H9 (cell line): ENCODE results near the gene LYAR. TPM values are rescaled to one million over a fixed set of nuclear protein-coding genes. Genes with fewer than 3 reads are reported as not detected.

Experiments
- DNase-seq: peaks from one replicate; pipeline ENCODE4 v3.0.0-alpha.2; 2017
- H2AFZ ChIP-seq: one replicate; pipeline ENCODE4 v1.6.1; 2013; ENCODE audit warnings: mild to moderate bottlenecking, low read length, control low read depth, moderate library complexity
- H2AK5ac ChIP-seq: 2 replicates; pipeline ENCODE4 v1.6.1; 2013; ENCODE audit warnings: low read length, control low read depth, mixed read lengths; ENCODE audit not compliant: insufficient read length
- H2BK120ac ChIP-seq: one replicate; pipeline ENCODE4 v1.6.1; 2013; ENCODE audit warnings: low read depth, mild to moderate bottlenecking, low read length, control low read depth, inconsistent platforms; ENCODE audit not compliant: poor library complexity, severe bottlenecking
- H2BK12ac ChIP-seq: 2 replicates; pipeline ENCODE4 v1.6.1; 2013; ENCODE audit warnings: low read length, control low read depth, mixed read lengths, low read depth; ENCODE audit not compliant: insufficient read length
- H2BK15ac ChIP-seq: 2 replicates; pipeline ENCODE4 v1.6.1; 2013; ENCODE audit warnings: low read depth, low read length, control low read depth
- H2BK20ac ChIP-seq: one replicate; pipeline ENCODE4 v1.6.1; 2013; ENCODE audit warnings: low read depth, mild to moderate bottlenecking, low read length, control low read depth, inconsistent platforms; ENCODE audit not compliant: poor library complexity, severe bottlenecking
- H2BK5ac ChIP-seq: 2 replicates; pipeline ENCODE4 v1.6.1; 2013; ENCODE audit warnings: low read length, control low read depth, mixed read lengths; ENCODE audit not compliant: insufficient read length
- H3K14ac ChIP-seq: 2 replicates; pipeline ENCODE4 v1.6.1; 2013; ENCODE audit warnings: low read length, control low read depth; ENCODE audit not compliant: insufficient read depth
- H3K18ac ChIP-seq: 2 replicates; pipeline ENCODE4 v1.6.1; 2013; ENCODE audit warnings: low read depth, mild to moderate bottlenecking, mixed read lengths, low read length, control low read depth; ENCODE audit not compliant: insufficient read length
- H3K23ac ChIP-seq: 2 replicates; pipeline ENCODE4 v1.6.1; 2013; ENCODE audit warnings: low read length, control low read depth, mixed read lengths, low read depth; ENCODE audit not compliant: insufficient read length
- H3K23me2 ChIP-seq: 2 replicates; pipeline ENCODE4 v1.6.1; 2013; ENCODE audit warnings: low read depth, mild to moderate bottlenecking, mixed read lengths, low read length, control low read depth; ENCODE audit not compliant: insufficient read length, poor library complexity, severe bottlenecking
- H3K27ac ChIP-seq: 2 replicates; pipeline ENCODE4 v1.5.1; 2013; ENCODE audit warnings: low read length, control low read depth, mixed read lengths, low read depth; ENCODE audit not compliant: insufficient read length
- H3K27me3 ChIP-seq: 2 replicates; pipeline ENCODE4 v1.6.1; 2013; ENCODE audit warnings: low read length, control low read depth, inconsistent platforms; ENCODE audit not compliant: insufficient read depth
- H3K4ac ChIP-seq: 2 replicates; pipeline ENCODE4 v1.6.1; 2013; ENCODE audit warnings: low read depth, mild to moderate bottlenecking, control low read depth, inconsistent platforms, low read length, moderate library complexity
- H3K4me1 ChIP-seq: 2 replicates; pipeline ENCODE4 v1.6.1; 2013; ENCODE audit warnings: low read length, control low read depth, inconsistent platforms; ENCODE audit not compliant: insufficient read depth
- H3K4me2 ChIP-seq: 2 replicates; pipeline ENCODE4 v1.6.1; 2013; ENCODE audit warnings: low read length, control low read depth, mixed read lengths; ENCODE audit not compliant: insufficient read length, insufficient read depth
- H3K56ac ChIP-seq: 2 replicates; pipeline ENCODE4 v1.6.1; 2013; ENCODE audit warnings: low read depth, mild to moderate bottlenecking, mixed read lengths, low read length, control low read depth; ENCODE audit not compliant: insufficient read length
- H3K79me1 ChIP-seq: 2 replicates; pipeline ENCODE4 v1.6.1; 2013; ENCODE audit warnings: low read depth, mild to moderate bottlenecking, moderate library complexity, low read length, control low read depth, inconsistent platforms; ENCODE audit not compliant: insufficient read depth, poor library complexity, severe bottlenecking
- H3K79me2 ChIP-seq: 2 replicates; pipeline ENCODE4 v1.6.1; 2013; ENCODE audit warnings: low read length, control low read depth, inconsistent platforms; ENCODE audit not compliant: insufficient read depth
- H3K9ac ChIP-seq: 2 replicates; pipeline ENCODE4 v1.6.1; 2013; ENCODE audit warnings: low read length, control low read depth, mixed read lengths; ENCODE audit not compliant: insufficient read length; ENCODE audit errors: extremely low read depth
- H3K9me3 ChIP-seq: one replicate; pipeline ENCODE4 v1.6.1; 2013; ENCODE audit warnings: low read depth, low read length, inconsistent platforms; ENCODE audit not compliant: control insufficient read depth
- H3T11ph ChIP-seq: one replicate; pipeline ENCODE4 v1.6.1; 2013; ENCODE audit warnings: mild to moderate bottlenecking, low read length, control low read depth, inconsistent platforms
- H4K20me1 ChIP-seq: one replicate; pipeline ENCODE4 v1.6.1; 2013; ENCODE audit not compliant: control insufficient read depth, insufficient read length, insufficient read depth
- H4K5ac ChIP-seq: 2 replicates; pipeline ENCODE4 v1.6.1; 2013; ENCODE audit warnings: low read depth, mild to moderate bottlenecking, mixed read lengths, low read length, control low read depth; ENCODE audit not compliant: insufficient read length
- H4K8ac ChIP-seq: replicated peaks from 2 replicates; pipeline ENCODE4 v1.6.1; 2013; ENCODE audit warnings: low read length, control low read depth, mixed read lengths, low read depth; ENCODE audit not compliant: insufficient read length
- H4K91ac ChIP-seq: 2 replicates; pipeline ENCODE4 v1.6.1; 2013; ENCODE audit warnings: low read depth, mild to moderate bottlenecking, moderate library complexity, mixed read lengths, low read length, control low read depth; ENCODE audit not compliant: insufficient read length
- H3K27ac Mint-ChIP-seq, 3 experiments: 2 replicates in 2 of 3; 3 replicates in 1 of 3; pipeline ENCODE4 v1.8.0; 2020 to 2021; ENCODE audit warnings: mixed read lengths in 3 of 3, mild to moderate bottlenecking in 1 of 3, moderate library complexity in 1 of 3
- H3K27me3 Mint-ChIP-seq: 2 replicates; pipeline ENCODE4 v1.8.0; 2021; ENCODE audit warnings: low read depth, mild to moderate bottlenecking, moderate library complexity, mixed read lengths
- H3K36me3 Mint-ChIP-seq, 3 experiments: 2 replicates in 2 of 3; 3 replicates in 1 of 3; pipeline ENCODE4 v1.8.0; 2020 to 2021; ENCODE audit warnings: low read depth in 3 of 3, mixed read lengths in 3 of 3; ENCODE audit not compliant: insufficient read depth in 1 of 3
- H3K4me1 Mint-ChIP-seq, 2 experiments: 2 replicates each; pipeline ENCODE4 v1.8.0; 2020; ENCODE audit warnings: mixed read lengths in 2 of 2
- H3K4me3 Mint-ChIP-seq, 2 experiments: 2 replicates in 1 of 2; 3 replicates in 1 of 2; pipeline ENCODE4 v1.8.0; 2020 to 2021; ENCODE audit warnings: mild to moderate bottlenecking in 2 of 2, mixed read lengths in 2 of 2, moderate library complexity in 1 of 2
- H3K9me3 Mint-ChIP-seq, 2 experiments: 2 replicates in 1 of 2; 3 replicates in 1 of 2; pipeline ENCODE4 v1.8.0; 2020; ENCODE audit warnings: mild to moderate bottlenecking in 2 of 2, mixed read lengths in 2 of 2, moderate library complexity in 1 of 2
- WGBS: extraction: QIAGEN DNeasy Blood & Tissue Kit; methylation state at CpG from one replicate; pipeline ENCODE4 v1.1.7; 2013; ENCODE audit warnings: missing lambda C conversion rate, low lambda C conversion rate, mixed read lengths; ENCODE audit not compliant: insufficient read length; ENCODE audit errors: extremely low coverage; 5-methylcytosine and 5-hydroxymethylcytosine counted together
- total RNA-seq: library from RNA; stranded (reverse); gene quantifications from 2 replicates; pipeline ENCODE4 v1.2.1, GENCODE V29; 2021
- TF ChIP-seq, protein P1 (sequence below): fragments of 200-600 bp; sonication (generic); conservative IDR thresholded peaks from 3 replicates; pipeline ENCODE4 v1.8.0; 2021; ENCODE audit warnings: antibody characterized with exemption, mild to moderate bottlenecking

The LYAR gene
- total RNA-seq, 1 experiment from 2014 or later, result 50.9 TPM

DNA sequence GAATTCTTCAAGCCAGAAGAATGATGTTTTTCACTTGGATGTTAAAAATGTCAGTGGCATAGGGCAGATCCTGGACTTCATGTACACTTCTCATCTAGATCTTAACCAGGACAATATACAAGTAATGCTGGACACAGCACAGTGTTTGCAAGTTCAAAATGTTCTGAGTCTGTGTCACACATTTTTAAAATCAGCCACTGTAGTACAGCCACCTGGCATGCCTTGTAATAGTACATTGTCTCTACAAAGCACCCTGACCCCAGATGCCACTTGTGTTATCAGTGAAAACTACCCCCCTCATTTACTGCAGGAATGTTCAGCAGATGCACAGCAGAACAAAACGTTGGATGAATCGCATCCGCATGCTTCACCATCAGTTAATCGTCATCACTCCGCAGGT is 12.0 kb upstream of the LYAR start:
- TF ChIP-seq, protein P1, sequence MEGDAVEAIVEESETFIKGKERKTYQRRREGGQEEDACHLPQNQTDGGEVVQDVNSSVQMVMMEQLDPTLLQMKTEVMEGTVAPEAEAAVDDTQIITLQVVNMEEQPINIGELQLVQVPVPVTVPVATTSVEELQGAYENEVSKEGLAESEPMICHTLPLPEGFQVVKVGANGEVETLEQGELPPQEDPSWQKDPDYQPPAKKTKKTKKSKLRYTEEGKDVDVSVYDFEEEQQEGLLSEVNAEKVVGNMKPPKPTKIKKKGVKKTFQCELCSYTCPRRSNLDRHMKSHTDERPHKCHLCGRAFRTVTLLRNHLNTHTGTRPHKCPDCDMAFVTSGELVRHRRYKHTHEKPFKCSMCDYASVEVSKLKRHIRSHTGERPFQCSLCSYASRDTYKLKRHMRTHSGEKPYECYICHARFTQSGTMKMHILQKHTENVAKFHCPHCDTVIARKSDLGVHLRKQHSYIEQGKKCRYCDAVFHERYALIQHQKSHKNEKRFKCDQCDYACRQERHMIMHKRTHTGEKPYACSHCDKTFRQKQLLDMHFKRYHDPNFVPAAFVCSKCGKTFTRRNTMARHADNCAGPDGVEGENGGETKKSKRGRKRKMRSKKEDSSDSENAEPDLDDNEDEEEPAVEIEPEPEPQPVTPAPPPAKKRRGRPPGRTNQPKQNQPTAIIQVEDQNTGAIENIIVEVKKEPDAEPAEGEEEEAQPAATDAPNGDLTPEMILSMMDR, result no peak
- Histone ChIP-seq H2AFZ (no peak overlapping the region), H2BK12ac (no peak overlapping the region), H4K5ac (no peak overlapping the region), H3K14ac (no peak overlapping the region), H2BK15ac (no peak overlapping the region), H3K27me3 (no peaks in the 10 kb centered on the region), H2AK5ac (no peak overlapping the region), H2BK5ac (no peak overlapping the region), H3K4me1 (no peaks in the 10 kb centered on the region), H3K9me3 (no peaks in the 10 kb centered on the region), H3T11ph (no peak overlapping the region), H3K4ac (no peak overlapping the region), H4K20me1 (no peaks in the 10 kb centered on the region), H3K79me2 (no peaks in the 10 kb centered on the region; the same call in 1 of the 2 replicates), H4K91ac (no peak overlapping the region), H3K18ac (no peak overlapping the region), H3K56ac (no peak overlapping the region), H3K79me1 (no peaks in the 10 kb centered on the region), H3K23me2 (no peaks in the 10 kb centered on the region), H3K9ac (no peak overlapping the region), H2BK120ac (no peak overlapping the region), H3K4me2 (no peak overlapping the region), H3K27ac (no peak overlapping the region), H4K8ac (no peak overlapping the region), H2BK20ac (no peak overlapping the region), H3K23ac (no peak overlapping the region)
- Mint-ChIP-seq H3K27me3 (no peaks in the 10 kb centered on the region), H3K4me1 (no peaks in the 10 kb centered on the region), H3K36me3 (peaks cover 6 to 17% (median 15%) of the 10 kb centered on the region in 3 experiments; a peak in 6 of 7 replicates), H3K27ac (no peak overlapping the region), H3K9me3 (no peaks in the 10 kb centered on the region), H3K4me3 (no peak overlapping the region)
- no CpG with 5 or more reads among the region's 5 CpGs for WGBS
- no peak for DNase-seq
